ENCODE results near the gene MXRA8.
"Not testable (repeated sequence)": the region's sequence is repeated elsewhere in the genome, so short reads cannot be mapped to it uniquely, and the experiment has no call there.

Gene MXRA8

GRCh38 chr1:1394116-1394515 is 35.8 kb upstream of the MXRA8 start:
- DNase-seq, result no peak
- in situ Hi-C loops (cut with MboI; ENCODE audit: low pct_unique_long_range_greater_than_20kb, low sequenced_read_pairs), result no loop called here

- DNase-seq, result no peak
- in situ Hi-C loops (cut with MboI; ENCODE audit: low pct_unique_long_range_greater_than_20kb, low sequenced_read_pairs), result no loop called here
These were observed 35.1 kb upstream of the MXRA8 start for GRCh38 chr1:1393428-1393827.

DNA sequence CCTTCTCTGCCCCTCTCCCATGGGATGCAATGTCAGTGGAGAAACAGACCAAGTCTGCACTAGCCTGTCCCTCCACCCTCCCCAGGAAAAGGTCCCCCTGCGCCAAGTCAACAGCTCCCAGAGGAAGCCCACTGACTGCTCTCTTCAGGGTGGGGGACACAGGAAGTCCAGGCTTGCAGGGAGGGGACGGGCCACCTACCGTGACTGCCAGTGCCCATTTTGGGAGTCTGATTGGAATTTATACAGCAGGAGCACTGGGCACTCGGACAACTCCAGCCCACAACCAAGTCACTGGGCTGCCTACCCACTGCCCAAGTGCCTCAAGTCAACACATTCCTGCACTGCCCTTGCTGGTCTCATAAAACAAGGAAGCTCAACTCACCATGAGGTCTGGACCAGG is 34.7 kb upstream of the MXRA8 start:
- in situ Hi-C loops (cut with MboI; ENCODE audit: low pct_unique_long_range_greater_than_20kb, low sequenced_read_pairs), result no loop called here
- no peak for DNase-seq

GRCh38 chr1:1391225-1391624 is 32.9 kb upstream of the MXRA8 start:
- DNase-seq, result no peak
- in situ Hi-C loops (cut with MboI; ENCODE audit: low pct_unique_long_range_greater_than_20kb, low sequenced_read_pairs), result no loop called here

- DNase-seq, result no peak
- in situ Hi-C loops (cut with MboI; ENCODE audit: low pct_unique_long_range_greater_than_20kb, low sequenced_read_pairs), result no loop called here
These were observed 32.3 kb upstream of the MXRA8 start for GRCh38 chr1:1390675-1391074.

GRCh38 chr1:1388078-1388472 is 29.7 kb upstream of the MXRA8 start:
- DNase-seq, result no peak
- in situ Hi-C loops (cut with MboI; ENCODE audit: low pct_unique_long_range_greater_than_20kb, low sequenced_read_pairs), result no loop called here

GRCh38 chr1:1387098-1388077 is 29.0 kb upstream of the MXRA8 start:
- DNase-seq, result no peak
- in situ Hi-C loops (cut with MboI; ENCODE audit: low pct_unique_long_range_greater_than_20kb, low sequenced_read_pairs), result no loop called here

DNA sequence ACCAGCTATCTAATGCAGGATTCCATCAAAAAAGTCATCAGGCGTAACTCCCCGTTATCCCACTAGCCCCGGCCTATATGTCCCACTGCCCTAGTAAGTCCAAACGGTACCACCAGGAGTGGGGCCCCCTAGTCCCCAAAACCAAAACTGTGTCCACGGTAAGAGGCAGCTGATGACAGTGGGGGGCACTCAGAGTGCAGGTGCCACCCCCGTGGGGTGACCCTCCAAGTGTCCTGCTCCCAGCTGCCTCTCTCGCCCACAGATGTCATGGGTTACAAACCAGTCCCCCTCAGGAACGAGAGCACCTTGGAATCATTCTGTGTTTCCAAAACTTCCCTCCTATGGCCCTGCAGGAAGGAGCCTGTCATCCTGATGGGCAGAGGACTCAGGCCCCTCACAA is 27.6 kb upstream of the MXRA8 start:
- DNase-seq, result no peak
- in situ Hi-C loops (cut with MboI; ENCODE audit: low pct_unique_long_range_greater_than_20kb, low sequenced_read_pairs), result no loop called here

GRCh38 chr1:1385339-1385738 is 27.0 kb upstream of the MXRA8 start:
- DNase-seq; in situ Hi-C loops (cut with MboI; ENCODE audit: low pct_unique_long_range_greater_than_20kb, low sequenced_read_pairs): not testable (repeated sequence)

DNA sequence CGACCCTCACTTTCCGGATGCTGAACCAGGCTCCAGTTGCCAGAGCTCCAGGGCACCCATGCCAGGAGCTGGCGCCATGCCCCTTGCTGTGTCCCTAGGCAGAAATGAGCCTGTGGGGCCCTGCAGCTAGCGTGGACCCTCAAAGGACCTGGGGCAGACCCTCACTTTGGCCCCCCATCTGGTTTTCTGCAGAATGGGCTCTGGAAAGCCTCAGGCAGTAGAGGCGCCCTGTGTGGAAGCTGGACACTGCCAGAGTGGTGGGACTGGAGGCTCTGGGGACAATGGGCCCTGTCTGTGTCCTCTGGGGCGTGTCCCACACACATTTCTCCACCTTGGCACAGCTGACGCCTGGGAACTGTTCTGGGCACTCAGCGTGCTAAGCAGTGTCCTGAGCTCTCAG is 22.9 kb upstream of the MXRA8 start:
- DNase-seq, result no peak
- in situ Hi-C loops (cut with MboI; ENCODE audit: low pct_unique_long_range_greater_than_20kb, low sequenced_read_pairs), result no loop called here

GRCh38 chr1:1380860-1381259 is 22.5 kb upstream of the MXRA8 start:
- no peak for DNase-seq
- in situ Hi-C loops (cut with MboI; ENCODE audit: low pct_unique_long_range_greater_than_20kb, low sequenced_read_pairs), result no loop called here

DNA sequence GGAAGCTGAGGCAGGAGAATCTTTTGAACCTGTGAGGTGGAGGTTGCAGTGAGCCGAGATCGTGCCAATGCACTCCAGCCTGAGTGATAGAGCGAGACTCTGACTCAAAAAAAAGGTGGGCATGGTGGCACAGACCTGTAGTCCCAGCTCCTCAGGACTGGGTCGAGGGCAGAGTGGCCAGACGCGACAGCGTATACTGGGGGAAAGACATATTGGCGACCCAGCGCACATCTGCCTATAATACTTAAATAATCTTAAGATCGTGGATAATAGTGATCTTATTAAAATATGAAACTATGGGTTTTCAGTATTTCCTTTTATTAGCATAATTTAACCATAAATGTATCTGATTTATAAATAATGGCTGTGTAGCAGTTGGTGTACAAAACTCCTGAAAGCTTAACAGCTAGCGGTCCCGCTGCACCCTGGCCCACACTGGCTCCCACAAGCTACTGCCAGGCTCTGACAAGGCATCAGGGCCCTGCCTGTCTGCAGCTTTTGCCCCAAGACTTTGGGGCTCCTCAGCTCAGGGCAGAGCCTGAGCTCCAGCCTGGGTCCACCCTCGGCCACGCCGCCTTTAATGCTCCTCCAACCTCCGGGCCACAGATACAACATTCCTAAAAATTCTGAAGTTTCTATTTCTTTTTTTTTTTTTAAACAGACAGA is 19.3 kb upstream of the MXRA8 start:
- no peak for DNase-seq
- in situ Hi-C loops (cut with MboI; ENCODE audit: low pct_unique_long_range_greater_than_20kb, low sequenced_read_pairs), result no loop called here

- in situ Hi-C loops (cut with MboI; ENCODE audit: low pct_unique_long_range_greater_than_20kb, low sequenced_read_pairs), result no loop called here
- no peak for DNase-seq
These were observed 18.3 kb upstream of the MXRA8 start for GRCh38 chr1:1376551-1377226.

DNA sequence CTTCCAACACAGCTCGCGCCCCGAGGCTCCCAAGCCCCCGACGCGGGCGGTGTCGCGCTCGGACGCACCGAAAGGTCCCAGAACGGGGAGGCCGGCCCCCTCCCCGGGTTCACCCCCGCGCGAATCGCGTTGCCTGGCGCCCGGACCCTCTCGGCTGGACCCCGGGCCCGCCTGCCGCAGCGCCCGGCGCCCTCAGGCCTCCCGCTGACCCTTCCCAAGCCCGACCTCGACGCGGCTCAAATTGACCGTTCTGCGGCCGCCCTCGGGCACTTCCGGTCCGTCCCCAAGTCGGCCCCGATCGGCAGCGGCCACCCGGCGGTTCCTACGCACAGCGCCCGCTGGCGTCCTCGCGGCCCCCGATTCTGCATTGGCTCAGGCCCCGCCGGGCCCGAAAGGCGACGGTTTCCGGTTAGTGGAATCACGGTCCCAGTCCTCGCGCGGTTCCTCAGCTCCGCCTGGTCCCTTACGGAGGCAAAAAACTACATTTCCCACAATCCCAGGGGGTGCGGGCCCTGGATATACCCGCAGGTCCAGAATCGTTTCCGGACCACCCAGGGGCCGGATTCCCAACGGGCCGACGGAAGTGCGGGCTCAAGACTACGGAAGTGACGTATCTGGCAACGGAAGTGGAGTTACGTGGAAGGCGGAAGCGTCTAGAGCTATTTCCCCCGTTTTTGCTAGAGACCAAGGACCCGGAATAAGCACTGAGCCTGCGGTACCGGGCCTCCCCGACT is 16.7 kb upstream of the MXRA8 start, which contains the start of gene AURKAIP1:
TSS of gene AURKAIP1 (minus strand) at position 279 of the 734 bp plus-strand sequence. CDS start 451 bp downstream, outside the sequence.
- DNase-seq, result peak; percentile 100
- in situ Hi-C loops (cut with MboI; ENCODE audit: low pct_unique_long_range_greater_than_20kb, low sequenced_read_pairs), result no loop called here

GRCh38 chr1:1374589-1374928 is 16.2 kb upstream of the MXRA8 start:
- DNase-seq, result no peak
- in situ Hi-C loops (cut with MboI; ENCODE audit: low pct_unique_long_range_greater_than_20kb, low sequenced_read_pairs), result no loop called here

- in situ Hi-C loops (cut with MboI; ENCODE audit: low pct_unique_long_range_greater_than_20kb, low sequenced_read_pairs), result no loop called here
- DNase-seq, result no peak
These were observed 15.6 kb upstream of the MXRA8 start for GRCh38 chr1:1373815-1374588.

DNA sequence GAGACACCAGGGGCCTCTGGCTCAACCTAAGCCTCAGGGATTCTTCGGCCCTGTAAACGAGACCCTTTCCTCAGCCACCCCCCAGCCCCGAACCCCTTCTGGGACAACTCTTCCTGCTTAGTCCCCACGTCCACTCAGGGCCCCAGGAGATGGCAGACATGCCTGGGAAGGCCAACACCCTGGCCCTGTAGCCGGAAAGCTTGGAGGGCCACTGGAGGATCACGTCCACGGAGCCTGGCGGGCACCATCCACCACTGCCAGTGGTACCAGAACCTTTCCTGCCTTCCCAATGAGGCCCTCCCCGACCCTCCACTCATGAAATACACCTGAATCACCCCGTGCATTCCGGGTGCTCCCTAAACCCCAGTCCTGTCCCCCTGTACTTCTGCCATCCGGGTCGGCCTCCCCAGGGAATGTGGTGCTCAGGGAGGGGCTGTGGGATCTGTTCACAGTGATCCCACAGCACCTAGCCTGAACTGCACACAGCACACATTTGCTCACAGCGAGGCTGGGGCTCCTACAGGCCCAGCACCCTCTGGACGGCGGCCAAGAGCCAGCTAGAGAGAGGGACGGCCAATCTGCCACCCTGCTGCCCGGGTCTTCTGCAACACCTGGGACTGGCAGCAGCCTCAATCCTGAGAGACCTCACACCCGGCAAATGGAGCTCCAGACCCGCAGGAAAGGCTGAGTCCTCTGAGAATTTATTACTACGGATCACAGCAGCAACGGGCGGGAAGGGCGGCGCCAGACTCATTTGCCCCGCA is 14.9 kb upstream of the MXRA8 start:
- no peak for DNase-seq
- in situ Hi-C loops (cut with MboI; ENCODE audit: low pct_unique_long_range_greater_than_20kb, low sequenced_read_pairs), result no loop called here

Data from KBM-7 (cell line).